GM21360 (cell line): ENCODE data around the gene ZNF816.
A peak's percentile ranks its signal among the peaks of the same experiment; 100 is the strongest.
"Not testable (repeated sequence)": the region's sequence is repeated elsewhere in the genome, so short reads cannot be mapped to it uniquely, and the experiment has no call there.

ENCODE experiments used
- ATAC-seq: cut with Tn5 transposase; IDR thresholded peaks from one replicate; pipeline ENCODE4 v1.9.1; 2021; ENCODE audit warnings: mild to moderate bottlenecking, moderate library complexity; ENCODE audit not compliant: unreplicated experiment

The ZNF816 gene

GRCh38 chr19:52961981-52962380 lies 700 bp downstream of the ZNF816 start:
- ATAC-seq, result no peak

DNA sequence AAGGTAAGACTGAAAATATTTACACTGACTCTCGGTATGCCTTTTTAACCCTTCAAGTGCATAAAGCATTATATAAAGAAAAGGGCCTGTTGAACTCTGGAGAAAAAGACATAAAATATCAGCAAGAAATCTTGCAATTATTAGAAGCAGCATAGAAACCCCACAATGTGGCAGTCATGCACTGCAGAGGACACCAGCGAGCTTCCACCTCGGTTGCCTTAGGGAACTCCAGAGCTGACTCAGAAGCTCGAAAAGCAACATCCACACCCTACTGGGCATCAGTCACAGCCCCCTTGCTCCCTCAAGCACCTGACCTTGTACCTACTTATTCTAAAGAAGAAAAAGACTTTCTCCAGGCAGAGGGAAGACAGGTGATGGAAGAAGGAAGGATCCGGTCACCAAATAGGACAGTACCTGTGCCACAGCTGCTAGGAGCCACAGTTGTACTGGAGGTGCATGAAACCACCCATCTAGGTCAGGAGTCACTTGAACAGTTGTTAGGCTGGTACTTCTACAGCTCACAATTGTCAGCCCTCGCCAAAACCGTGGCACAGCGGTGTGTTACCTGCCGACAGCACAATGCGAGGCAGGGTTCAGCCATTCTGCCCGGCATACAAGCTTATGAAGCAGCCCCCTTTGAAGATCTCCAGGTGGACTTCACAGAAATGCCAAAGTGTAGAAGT lies 2.9 kb downstream of the ZNF816 start:
- no peak for ATAC-seq

- no peak for ATAC-seq
Observed at GRCh38 chr19:52957591-52957990, 5.1 kb downstream of the ZNF816 start.

- ATAC-seq, result no peak
Observed at GRCh38 chr19:52956917-52957316, 5.8 kb downstream of the ZNF816 start.

GRCh38 chr19:52949422-52949821 lies 13.3 kb downstream of the ZNF816 start:
- ATAC-seq, result no peak

GRCh38 chr19:52948025-52948770 lies 14.5 kb downstream of the ZNF816 start:
- ATAC-seq, result no peak

GRCh38 chr19:52946322-52947310 lies 16.1 kb downstream of the ZNF816 start:
- ATAC-seq, result no peak

DNA sequence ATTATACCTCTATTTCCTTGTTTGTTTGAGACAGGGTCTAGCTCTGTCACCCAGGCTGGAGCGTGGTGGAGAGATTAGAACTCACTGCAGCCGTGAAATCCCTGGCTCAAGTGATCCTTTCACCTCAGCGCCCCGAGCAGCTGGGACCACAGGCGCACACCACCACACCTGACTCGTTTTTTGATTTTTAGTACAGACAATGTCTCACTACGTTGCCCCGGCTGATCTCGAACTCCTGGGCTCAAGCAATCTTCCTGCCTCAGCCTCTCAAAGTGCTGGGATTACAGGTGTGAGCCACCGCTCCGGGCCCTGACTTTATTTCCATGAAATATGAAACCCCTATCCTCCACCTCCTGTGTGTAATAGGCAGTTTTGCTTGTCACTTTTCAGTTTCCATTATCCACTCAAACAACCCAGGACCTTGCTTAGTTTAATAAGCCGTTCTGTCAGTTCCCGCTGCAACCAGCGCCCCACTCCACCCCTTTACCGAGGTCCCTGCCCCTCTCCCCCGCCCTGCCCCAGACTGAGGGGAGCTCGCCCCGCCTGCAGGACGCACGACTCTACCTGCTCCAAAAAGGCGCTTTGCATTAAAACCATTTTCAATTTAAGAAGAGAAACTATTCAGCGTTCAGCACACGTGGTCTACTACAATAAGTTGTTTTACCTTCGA lies 16.9 kb downstream of the ZNF816 start:
- no peak for ATAC-seq

DNA sequence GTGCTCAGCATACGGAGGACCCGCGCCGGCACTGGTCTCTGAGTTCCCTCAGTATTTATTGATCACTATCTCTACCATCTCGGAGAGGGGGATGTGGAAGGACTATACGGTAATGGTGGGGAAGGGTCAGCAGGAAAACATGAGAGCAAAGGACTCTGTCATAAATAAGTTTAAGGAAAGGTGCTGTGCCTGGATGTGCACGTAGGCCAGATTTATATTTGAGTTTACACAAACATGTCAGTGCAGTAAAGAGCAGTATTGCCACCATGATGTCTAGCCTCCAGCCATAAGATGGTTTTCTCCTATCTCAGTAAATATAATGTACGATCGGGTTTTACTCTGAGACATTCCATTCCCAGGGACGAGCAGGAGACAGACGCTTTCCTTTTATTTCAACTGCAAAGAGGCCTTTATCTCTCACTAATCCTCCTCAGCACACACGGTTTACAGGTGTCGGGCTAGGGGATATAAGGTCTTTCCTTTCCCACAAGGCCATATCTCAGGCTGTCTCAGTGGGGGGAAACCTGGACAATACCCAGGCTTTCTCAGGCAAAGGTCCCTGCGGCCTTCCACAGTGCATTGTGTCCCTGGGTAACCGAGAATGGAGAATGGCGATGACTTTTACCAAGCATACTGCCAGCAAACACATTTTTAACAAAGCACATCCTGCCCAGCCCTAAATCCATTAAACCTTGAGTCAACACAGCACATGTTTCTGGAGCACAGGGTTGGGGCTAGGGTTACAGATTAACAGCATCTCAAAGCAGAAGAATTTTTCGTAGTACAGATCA lies 17.8 kb downstream of the ZNF816 start:
- ATAC-seq, result not testable (repeated sequence)

- ATAC-seq, result no peak
Observed at GRCh38 chr19:52943884-52944643, 18.6 kb downstream of the ZNF816 start.

DNA sequence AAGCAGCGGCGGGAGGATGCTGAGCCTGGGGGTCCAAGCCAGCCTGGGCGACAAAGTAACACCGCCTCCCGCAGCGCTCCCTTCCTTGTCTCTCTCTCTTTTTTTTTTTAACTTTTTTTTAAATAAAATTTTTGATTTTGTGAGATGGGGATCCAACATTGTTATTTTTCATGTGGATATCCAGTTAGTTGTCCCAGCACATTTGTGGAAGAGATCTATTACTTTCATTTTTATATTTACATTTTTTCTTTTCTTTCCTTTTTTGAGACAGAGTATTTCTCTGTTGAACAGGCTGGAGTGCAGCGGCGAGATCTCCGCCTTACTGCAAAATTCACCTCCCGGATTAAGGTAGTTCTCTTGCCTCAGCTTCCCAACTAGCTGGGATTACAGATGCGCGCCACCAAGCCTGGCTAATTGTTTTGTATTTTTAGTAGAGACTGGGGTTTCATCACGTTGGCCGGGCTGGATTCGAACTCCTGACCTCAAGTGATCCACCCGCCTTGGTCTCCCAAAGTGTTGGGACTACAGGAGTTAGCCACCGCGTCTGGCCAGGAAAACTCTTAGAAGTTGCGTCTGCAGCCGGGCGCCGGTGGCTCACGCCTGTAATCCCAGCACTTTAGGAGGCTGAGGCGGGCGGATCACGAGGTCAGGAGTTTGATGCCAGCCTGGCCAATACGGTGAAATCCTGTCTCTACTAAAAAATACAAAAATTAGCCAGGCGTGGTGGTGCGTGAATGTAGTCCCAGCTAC lies 19.4 kb downstream of the ZNF816 start:
- no peak for ATAC-seq

DNA sequence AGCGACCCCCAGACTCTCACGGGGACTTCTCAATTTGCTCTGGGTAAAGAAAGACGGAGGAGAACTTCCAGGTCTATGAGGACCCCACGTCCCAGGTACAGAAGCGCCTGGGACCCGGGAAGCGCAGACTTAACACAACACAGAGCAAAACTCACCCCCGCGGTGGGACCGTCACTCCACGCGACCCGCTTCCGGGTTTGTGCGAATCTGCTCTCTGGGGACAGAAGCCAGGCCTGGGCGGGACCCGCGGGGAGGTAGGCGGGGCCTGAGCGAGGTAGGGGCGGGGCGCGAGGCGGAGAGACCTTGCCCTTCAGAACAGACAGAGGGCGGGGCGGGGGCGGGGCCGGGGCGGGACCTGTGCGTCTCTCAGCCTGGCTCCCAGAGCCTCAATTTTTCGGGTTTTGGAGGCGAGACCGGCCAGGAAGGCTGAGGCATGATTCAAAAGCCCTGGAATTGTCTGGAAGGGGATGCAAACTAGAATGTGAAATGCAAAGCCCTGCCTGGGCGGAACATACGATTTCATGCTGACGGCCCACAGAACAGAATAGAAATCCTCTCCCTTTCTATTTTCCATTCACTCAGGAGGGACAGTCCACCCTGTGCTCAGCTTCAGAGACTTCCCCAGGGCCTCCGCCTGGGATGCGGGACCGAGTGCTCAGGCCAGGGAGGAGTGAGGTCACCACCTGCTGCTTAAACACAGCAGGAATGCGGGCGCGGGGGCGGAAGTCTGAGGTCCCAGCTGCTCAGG lies 20.1 kb downstream of the ZNF816 start:
- ATAC-seq, result peak; percentile 91

DNA sequence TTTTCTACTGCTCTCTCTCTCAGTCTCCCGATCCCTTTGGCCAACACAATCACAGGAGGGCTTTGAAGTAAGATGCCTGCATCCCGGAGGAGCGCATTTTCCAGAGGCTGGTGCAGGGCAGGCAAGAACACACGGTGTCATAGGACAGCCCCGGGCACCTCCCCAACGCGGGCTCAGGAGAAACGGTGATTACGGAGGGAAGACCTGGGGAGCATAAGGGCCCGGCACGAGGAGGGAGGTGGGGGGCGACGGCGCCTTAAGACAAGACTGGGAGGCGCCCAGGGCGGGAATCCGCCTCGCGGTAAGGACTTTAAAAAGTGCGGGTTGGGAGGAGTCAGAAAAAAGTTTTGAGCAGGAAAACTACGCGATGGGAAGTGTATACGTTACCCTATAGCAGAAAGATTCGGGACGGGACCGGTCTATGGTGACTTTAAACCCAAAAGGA lies 20.7 kb downstream of the ZNF816 start:
- ATAC-seq, result peak; percentile 15

GRCh38 chr19:52941523-52941922 lies 21.2 kb downstream of the ZNF816 start:
- ATAC-seq, result not testable (repeated sequence)

- ATAC-seq, result not testable (repeated sequence)
Observed at GRCh38 chr19:52940905-52941304, 21.8 kb downstream of the ZNF816 start.

- ATAC-seq, result no peak
Observed at GRCh38 chr19:52938761-52939160, 23.9 kb downstream of the ZNF816 start.

- ATAC-seq, result no peak
Observed at GRCh38 chr19:52936954-52937325, 25.7 kb downstream of the ZNF816 start.
